NK-92 (cell line): ENCODE data around the gene AHDC1.

ENCODE experiments used
- DNase-seq: peaks from one replicate; lab custom pipeline; 2025; ENCODE audit not compliant: unreplicated experiment; lab: John Stamatoyannopoulos, UW

AHDC1 gene

DNA sequence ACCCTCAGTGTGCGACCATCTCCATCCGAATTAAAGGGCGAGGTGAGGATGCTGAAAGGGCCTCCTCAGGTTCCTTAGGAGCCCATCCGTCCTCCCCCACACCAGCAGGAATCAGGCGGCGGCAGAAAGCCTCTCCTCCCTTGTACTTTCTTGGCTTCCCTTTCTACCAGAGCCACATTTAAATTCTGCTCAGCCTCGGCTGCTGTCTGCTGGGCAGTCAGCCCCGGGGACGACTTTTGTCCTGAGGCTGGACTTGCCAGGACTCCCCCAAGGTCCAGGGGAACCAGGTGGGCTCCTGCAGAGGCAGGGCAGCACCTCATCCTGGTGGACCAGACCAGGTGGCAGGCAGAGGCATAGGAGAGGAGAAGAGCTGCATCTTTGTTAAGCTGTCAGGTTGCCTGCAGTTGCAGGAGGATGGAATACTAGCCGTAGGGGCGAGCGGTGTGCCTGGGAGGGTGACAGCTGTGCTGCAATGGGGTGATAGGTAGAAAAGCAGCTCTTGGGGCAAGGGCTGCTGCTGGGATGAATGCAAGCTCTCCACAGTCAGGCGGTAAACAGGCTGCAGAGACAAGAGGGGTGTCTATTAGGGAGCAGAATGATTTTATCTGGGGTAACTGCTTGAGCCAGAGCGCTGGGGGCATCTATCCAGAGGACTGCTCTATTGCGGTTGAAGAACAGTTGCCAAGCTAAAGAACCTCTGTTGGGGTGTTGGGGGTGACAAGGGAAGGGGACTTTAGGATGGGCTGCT lies 67.8 kb downstream of the AHDC1 start:
- DNase-seq: no peak

DNA sequence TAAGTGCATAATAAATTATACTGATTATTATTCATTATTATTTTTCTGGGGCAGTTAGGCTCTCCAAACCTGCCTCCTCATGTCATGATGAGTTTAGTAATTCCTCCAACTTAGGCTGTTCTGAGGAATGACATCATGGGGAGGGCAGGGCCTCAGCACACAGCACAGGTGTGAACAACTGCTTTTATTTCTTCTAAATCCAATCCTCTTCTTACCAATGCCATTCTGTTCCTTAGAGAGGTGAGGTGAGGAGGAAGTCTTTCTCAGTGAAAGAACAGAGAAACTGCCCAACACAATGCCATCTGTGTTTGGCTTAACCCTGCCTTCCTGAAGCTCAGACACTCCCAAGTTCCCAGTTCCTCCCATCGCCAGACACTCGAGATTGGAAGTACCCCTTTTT lies 68.6 kb downstream of the AHDC1 start:
- DNase-seq: no peak

DNA sequence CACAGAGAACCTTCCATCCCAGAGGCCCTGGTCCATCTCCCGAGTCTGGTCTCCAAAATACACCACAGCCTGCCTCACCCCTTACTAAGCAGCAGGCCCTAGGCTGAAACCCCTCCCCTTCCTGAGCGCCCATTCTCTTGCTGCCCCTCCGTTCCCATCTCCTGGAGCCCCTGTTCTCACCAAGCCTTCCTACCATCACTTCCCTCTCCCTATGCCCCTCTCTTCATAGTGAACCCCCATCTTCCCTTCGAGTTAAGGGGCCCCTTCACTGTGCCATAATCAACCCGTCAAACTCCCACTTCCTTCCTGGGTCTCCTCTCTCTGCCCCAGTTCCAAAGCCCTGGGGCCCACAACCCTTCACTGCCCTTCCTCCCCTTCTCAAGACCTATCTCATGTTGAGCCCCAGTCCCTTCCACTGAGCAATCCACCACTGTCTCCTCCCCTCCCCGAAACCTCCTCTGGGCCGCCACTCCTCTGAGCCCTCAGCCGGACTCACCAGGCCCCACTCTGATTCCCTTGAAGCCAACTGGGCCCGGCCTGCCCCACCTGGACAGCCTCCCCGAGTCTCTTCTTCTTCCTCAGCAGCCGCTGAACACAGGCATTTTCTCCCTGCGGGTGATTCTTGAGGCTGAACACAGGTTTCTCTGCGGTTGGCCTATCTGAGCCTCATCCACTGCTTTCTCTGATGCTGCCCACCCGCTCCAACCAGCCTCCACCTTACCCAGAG lies 71.8 kb downstream of the AHDC1 start:
- no peak for DNase-seq

DNA sequence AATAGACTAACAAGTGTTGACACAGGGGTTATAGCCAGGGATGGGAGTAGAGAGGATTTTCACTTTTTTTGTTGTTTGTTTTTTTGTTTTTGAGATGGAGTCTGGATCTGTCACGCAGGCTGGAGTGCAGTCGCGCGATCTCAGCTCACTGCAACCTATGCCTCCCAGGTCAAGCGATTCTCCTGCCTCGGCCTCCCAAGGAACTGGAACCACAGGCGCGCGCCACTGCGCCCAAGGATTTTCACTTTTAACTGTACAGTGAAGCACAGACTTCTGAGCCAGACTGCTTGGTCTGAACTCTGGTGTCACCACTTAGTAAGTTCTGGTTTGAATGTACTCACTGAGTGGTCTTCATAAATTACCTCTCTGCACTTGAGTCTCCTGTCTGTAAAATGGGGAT lies 73.8 kb downstream of the AHDC1 start:
- DNase-seq: no peak

DNA sequence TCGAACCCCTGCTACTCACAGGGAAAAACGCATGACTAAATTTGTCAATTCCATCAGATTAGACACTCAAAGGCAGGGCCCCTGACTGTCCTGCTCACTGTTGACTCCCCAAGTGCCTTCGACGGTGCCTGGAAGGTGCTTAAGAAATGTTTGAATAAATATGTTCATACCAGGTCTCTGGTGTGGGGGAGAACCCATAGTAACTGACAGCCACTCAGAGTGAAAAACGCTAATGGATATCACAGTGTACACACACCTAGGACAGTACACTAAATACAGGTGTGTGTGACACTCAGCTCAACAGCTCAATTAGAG lies 74.3 kb downstream of the AHDC1 start:
- no peak for DNase-seq

GRCh38 chr1:27528818-27529703 lies 74.9 kb downstream of the AHDC1 start:
- no peak for DNase-seq

DNA sequence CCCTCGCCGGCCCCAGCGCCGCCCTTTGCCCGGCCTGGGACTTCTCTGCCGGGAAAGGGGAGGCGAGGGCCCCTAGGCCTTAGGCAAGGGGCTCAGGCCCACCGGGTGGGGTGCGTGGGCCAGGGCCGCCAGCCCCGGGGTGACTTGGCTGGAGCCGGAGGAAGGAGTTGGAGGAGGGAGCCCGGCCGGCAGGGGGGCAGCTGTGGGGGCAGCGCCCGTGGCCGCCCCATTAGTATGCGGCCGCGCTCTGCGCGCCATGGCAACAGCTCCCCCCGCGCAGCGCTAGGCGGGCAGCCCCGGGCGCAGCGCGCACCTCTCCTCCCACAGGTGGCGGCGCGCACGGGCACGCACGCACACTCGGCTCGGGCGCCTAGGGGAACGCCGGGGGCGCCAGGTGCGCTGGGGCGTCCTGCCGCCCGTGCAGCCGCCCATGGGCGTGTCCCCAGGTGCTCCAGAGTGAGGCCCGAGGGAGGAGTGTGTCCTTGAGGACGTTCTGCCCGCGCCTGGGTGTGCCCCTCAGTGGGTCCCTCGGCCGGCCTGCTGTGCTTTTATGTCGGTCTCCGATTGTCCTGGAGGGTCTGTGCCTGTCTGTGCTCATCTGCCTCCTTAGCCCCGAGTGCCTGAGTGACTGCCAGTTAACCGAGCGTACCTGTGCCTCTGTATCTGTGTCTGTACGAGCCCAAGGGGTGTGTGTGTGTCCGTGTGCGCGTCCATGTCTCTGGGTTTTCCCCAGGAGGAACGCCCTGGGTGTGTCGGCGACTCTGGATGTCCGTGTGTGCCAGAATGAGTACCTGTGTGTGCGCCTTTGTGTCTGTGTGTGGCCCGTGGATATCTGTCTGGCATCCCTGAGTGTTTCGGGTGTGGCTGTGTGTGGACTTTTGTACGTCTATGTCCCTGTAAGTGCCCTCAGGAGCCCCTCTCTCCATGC lies 75.8 kb downstream of the AHDC1 start:
- no peak for DNase-seq

DNA sequence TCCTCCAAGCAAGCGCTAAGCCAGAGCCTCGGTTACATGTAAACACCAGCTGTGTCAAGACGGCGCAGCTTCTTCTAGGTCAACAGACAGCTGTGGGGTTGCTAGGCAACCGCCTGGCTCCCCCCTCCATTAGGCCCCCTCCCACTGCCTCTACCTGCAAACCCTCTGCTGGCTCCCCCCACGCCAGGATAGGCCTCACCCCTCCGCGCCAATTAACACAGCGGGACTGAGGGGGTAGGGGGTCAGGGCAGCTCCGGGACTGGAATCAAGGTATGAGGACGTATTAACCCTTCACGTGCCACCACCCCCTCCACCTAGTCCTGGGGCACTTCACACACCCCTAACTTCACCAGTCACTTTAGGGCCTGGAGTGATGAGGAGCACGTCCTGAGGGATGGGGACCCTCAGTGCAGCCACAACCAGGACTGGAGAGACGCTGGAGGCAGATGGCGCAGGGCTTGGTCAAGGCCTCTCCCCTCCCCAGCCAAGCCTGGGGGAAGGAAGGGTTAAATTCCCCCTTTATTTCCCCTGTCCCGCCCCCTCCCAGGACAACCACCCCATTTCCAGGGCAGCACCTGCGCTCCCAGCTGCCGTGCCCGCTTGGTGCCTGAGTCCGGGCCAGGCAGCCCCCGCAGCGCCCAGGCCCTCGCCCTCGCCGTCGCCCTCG lies 76.6 kb downstream of the AHDC1 start:
- DNase-seq: no peak

DNA sequence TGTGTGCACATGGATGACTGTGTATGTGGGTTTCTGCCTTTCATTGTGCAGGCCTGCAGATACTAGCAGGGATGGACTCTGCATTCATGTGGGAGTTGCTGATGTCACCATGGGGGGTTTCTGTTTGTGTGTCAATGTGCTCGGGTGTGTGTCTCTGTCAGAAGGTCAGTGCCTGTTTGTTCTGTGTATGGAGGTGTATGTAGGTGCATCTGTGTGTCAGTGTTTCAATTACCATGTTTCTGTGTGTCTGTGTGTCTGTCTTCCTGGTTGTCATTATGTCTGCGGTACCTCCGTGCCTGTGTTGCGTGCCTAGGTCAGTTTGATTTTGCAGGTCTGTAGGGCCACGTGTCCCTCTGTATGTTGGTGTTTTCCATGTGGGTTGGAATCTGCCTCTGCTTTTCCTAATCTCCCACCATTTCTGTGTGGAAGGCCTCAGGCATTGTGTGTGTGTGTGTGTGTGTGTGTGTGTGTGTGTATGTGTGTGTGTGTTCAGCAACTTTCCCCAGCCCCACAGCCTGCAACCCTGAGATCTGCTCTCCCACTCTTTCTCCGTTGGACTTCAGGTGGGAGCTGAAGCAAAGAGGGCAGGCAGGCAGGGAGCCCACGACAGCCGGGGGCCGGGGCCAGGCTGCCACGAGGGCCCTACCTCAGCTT lies 77.2 kb downstream of the AHDC1 start:
- DNase-seq: no peak

GRCh38 chr1:27525296-27526272 lies 78.4 kb downstream of the AHDC1 start:
- no peak for DNase-seq

- DNase-seq: no peak
Observed at GRCh38 chr1:27523337-27524020, 80.5 kb downstream of the AHDC1 start.

GRCh38 chr1:27522432-27523336 lies 81.3 kb downstream of the AHDC1 start:
- DNase-seq: no peak

DNA sequence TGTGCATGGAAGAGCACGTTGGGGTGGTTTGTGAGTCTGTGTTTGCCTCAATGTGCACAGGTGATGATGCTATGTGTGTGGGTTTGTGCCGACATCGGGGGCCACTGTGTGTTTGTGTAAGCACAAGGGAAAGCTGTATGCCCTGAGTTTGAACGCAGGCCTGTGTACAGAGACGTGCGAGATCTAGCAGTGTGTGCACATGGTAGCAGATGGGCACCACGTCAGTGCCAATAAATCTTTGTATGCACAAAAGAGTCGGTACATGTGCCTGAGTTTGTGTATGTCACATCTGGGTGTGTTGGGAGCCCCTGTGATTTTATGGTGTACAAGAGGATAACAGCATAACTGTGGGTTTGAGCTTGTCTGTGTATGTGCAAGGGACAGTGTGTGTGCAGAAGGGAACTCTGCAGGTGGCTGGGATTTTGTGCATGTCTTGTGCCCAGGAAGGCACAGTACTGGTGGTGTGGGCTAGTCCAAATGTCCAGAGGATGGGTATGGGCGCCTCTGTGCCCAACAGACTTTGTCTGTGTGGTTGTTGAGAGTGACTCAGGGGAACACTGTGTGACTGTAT lies 82.0 kb downstream of the AHDC1 start:
- no peak for DNase-seq

GRCh38 chr1:27521336-27521831 lies 82.6 kb downstream of the AHDC1 start:
- DNase-seq: no peak

GRCh38 chr1:27520651-27521050 lies 83.3 kb downstream of the AHDC1 start:
- no peak for DNase-seq
